GM21515 (cell line): Measurements from ENCODE around the gene PLAGL1.

ENCODE experiments used
- ATAC-seq: cut with Tn5 transposase; IDR thresholded peaks from one replicate; pipeline ENCODE4 v1.9.1; 2021; ENCODE audit not compliant: unreplicated experiment

The PLAGL1 gene

GRCh38 chr6:143967706-143968376 is 40.2 kb downstream of the PLAGL1 start:
- no peak for ATAC-seq

GRCh38 chr6:143966312-143966711 is 41.7 kb downstream of the PLAGL1 start:
- ATAC-seq = no peak

DNA sequence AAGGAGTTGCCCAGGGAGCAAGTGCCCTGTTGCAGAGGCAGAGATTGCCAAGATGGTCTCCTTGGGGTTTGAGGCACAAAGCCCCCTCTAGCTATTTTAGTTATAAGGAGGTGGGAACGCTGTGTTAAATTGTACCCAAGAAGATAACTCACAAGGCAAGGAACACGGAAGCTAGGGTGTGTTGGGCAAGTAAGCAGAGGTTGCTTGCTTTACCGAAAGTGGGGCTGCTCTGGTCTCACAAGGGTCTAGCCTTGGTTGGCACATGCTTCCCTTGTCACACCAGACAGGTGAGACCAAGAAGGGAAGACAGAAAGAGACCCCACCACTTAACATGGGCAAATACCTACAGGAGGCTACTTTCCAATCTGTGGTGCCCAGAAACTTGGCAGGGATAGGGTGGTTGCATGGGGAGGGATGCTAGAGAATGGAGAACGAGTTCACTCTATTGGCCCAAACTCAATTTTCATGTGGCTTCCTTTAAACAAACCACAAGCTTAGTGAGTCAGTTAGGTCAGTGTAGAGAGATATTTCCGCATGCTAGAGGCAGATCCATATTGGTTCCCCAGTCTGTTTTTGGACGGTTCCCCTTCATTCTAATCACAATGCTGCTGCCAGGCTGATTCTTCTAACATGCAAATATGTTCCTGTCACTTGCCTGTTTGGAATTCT is 42.4 kb downstream of the PLAGL1 start:
- ATAC-seq = no peak

GRCh38 chr6:143964674-143965081 is 43.4 kb downstream of the PLAGL1 start:
- ATAC-seq = no peak

- ATAC-seq = no peak
Observed at GRCh38 chr6:143963158-143963919, 44.7 kb downstream of the PLAGL1 start.

DNA sequence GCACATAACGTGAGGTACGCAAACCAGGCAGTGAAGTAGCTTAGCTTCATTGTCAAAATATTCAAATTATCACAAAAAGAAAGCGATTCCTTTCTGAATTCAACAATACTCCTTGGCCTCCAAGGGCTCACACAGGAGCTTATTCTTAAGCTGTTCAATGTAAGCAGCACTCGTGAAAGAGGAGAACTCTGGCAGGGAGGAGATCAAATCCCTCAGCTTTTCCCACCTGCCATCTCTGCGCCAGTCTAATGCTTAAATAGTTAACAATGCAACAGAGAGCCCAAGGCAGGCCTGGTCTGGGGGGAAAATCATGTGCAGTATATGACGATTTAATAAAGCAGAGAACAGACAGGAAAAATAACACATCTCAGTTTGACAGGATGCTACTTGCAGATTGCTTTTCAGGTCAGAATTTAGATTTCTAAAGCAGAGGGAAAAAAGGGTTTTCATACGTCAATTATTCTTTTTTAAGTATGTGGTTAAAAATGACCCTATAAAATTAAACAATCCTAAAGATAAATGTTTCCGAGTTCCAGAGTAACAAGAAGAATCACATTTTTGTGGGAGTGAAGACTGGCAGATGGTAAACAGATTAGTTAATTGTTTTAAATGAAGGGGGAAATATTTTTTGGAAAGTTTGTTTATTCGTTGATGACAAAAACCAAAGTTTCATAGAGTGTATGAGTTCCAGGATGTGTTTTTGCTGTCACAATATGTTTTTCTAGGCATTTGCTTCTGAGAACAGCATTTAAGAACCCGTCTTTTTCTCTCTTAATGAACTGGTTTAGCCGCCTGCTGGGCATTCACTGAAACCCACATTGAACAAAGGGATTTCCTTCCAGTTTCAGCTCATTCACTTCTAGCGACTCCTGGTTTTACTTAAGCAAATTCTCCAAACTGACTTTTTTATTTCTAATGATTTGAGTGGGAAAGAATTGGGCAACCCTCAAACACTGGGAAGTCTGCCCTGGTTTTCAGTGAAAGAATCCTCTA is 45.9 kb downstream of the PLAGL1 start:
- no peak for ATAC-seq

- ATAC-seq = no peak
Observed at GRCh38 chr6:143961066-143961465, 47.0 kb downstream of the PLAGL1 start.

DNA sequence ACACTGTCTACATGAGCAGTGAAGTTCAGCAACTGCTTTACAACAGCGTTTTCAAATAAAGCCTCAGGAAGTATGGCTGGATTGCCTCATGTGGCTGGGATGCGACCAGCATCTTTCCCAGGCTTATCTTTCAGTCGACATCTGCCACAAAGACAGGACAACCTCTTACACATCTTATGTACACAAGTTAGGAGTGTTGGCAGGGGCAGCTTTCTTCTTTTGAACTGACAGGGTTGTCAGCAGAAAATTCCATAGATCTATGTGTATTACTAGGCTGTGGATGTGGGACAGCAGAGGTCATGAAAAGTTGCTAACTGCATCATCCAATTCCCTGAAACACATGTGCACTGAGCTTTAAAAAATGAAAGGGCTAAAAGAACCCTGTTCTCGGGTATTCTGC is 48.1 kb downstream of the PLAGL1 start:
- no peak for ATAC-seq

DNA sequence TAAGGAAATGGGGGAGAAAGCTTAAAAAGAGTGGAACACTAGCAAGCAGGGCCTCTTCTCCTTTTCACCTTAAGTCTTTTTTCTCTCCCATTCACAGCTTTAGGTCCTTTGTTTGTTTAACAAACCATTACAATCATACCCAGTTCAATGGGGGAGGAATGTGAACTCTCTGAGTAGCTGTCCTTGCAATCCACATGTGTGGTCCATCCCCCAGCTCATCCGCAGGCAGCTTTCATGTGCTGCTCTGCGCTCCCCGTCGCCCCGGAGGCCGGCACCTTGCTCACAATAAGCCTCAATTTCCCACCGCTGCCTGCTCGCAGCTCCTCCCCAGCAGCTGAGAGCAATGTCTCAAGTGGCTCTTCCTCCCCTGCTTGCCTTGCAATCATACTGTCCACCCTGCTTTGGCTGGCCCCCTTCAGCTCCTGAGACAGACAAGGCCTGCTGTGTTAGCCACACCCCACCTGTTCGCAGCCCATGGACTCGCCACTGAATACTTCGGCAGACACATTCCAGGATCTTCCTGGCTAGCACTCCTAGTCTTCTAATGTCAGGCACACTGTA is 49.1 kb downstream of the PLAGL1 start:
- no peak for ATAC-seq

DNA sequence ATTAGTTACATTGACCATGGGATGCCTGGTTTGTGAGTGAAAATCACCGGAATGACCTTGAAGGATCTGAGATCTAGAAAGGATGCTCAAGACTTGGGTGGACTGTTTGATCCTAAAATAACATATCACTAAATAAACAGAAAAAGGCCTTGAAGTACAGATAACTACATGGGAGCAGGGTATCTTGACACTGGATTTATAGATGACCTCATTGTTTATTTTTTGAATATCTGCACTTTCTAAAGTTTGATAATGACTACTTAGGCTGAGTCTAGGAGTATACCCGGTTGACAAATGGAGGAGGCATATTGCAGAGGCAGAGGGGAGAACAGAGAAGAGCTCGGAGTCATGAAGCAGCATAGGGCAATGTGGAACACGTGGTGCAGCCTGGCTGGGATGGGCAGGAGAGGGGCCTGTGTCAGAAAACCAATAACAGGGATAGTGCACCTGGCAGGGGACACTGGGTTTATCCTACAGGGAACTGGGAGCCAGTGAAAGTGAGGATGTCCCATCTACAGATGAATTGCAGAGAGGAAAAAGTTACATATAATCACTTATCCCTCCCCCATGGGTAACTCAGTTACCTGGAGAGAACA is 50.3 kb downstream of the PLAGL1 start:
- no peak for ATAC-seq

DNA sequence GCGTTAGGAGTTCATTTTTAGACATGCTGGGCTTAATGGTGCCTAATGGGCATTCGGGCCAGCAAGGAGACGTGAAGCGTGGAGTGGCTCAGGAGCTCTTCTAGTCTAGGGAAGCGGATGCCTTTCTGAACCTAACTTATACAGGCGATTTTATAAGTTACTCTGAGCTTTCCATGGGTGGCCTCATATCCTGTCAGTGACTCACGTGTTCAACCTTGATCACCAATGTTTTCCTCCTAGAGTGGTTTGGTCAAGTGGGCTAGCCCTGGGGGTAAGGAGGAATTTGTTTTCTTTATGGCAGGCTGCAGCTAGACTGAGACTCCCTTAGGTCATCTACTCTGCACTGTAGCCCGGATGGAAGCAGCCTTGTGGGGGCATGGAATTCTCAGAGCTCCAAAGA is 52.1 kb downstream of the PLAGL1 start:
- ATAC-seq = no peak

DNA sequence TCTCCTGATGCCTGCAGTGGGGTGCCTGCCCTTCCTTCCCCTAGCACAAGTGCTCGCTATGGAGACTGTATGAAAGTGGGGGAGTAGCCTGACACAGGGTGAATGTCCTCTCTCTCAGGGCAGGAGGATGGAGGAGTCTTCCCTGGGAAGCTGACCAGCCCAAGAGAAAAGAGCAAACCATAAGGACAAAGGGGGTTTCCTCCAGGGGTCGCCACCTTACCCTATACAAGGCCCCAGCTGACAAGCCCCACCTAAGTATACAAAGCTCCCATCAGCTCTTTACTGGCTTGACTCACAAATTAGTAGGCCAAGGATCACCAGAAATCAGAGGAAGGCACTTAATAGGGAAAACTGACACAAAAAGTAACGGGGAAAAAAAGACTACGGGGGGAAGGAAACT is 54.1 kb downstream of the PLAGL1 start:
- no peak for ATAC-seq

DNA sequence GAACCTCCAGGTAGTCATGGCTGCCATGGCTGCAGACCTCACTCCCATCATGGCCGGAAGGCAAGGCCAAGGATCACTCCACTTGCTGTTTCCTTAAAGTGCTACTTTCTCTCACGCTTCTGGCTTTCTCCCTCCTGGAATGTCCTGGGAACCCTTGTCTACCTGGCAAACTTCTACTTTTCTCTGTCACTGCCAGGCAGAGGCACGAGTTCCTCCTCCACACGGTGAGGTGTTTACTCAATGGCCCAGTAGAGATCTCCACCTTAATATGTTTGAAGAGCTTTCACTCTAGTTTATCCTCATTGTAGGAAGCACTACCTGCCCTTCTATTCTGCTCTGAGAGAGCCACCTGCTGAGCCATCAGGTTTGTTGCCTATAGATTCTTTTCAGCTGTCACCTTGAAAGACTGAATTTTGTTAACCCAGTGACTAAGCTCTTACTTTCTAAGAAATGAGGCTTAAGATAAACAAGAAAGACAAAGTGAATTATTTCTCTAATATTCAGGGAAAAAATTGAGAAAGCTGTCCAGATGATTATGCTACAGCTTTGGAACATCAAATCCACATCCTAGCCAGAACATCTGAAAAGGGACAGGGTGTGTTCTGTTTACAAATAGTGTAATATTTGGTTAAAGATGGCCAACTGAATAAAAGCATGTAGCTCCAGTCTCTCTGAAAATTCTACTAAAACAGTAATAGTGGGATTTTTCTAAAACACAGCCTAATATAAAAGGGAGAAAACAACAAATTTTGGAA is 54.9 kb downstream of the PLAGL1 start:
- ATAC-seq = no peak

GRCh38 chr6:143952060-143952778 is 55.8 kb downstream of the PLAGL1 start:
- no peak for ATAC-seq

DNA sequence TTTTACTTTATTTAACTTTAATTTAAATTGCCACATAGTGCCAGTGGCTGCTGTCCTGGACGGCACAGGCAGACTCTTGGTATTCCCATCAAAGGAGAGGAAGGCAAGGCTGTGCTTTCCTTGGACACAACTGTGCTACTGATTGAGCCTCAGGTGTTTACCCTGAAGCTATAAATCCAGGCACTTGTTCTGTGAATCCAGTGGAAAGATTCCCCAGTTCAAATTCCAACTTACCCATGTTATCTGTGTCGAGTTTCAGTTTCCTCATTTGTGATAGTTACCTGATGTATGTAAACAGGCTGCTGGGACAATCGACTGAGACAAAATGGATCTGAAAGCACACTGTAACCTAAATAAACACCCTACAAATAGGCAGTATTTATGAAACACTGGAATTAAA is 57.2 kb downstream of the PLAGL1 start:
- no peak for ATAC-seq

- ATAC-seq = no peak
Observed at GRCh38 chr6:143949962-143950361, 58.1 kb downstream of the PLAGL1 start.

GRCh38 chr6:143949535-143949934 is 58.5 kb downstream of the PLAGL1 start:
- ATAC-seq = no peak

GRCh38 chr6:143948208-143948607 is 59.9 kb downstream of the PLAGL1 start:
- no peak for ATAC-seq
